ENCODE results near the gene OPA1. TPM values are rescaled to one million over a fixed set of nuclear protein-coding genes. Genes with fewer than 3 reads are reported as not detected.

OPA1 gene
- polyA plus RNA-seq, 1 donor (not counting 4 experiments of a cell fraction or from before 2014, with no cell fraction given), result 50.1 TPM

GRCh38 chr3:193711964-193712598, 119.1 kb downstream of the OPA1 start:
- Histone ChIP-seq H3K79me2 (ENCODE audit: control insufficient read depth, insufficient read depth, low read length) (no peaks in the 10 kb centered on the region), H3K4me2 (ENCODE audit: control insufficient read depth, extremely low read depth, insufficient read depth, low read depth, low read length) (no peak overlapping the region), H3K9me3 (ENCODE audit: control insufficient read depth, low read depth, low read length) (peaks cover 6% of the 10 kb centered on the region), H3K4me3 (ENCODE audit: control insufficient read depth in 2 of 3, extremely low read depth in 1 of 3, insufficient read depth in 2 of 3, low read depth in 1 of 3, low read length in 3 of 3) (no peak overlapping the region), H3K36me3 (ENCODE audit: control insufficient read depth in 2 of 2, extremely low read depth in 1 of 2, insufficient read depth in 2 of 2, low read length in 2 of 2) (no peaks in the 10 kb centered on the region), H3K9me1 (ENCODE audit: control insufficient read depth, extremely low read depth, insufficient read depth, low read length) (no peaks in the 10 kb centered on the region), H3K9ac (ENCODE audit: control insufficient read depth, extremely low read depth, insufficient read depth, low read length) (no peak overlapping the region), H2AFZ (ENCODE audit: control insufficient read depth, low read length) (no peak overlapping the region), H3K4me1 (ENCODE audit: control insufficient read depth, extremely low read depth, insufficient read depth, low read length) (no peaks in the 10 kb centered on the region), H3K27ac (ENCODE audit: control insufficient read depth, insufficient read depth, low read length) (no peak overlapping the region), H4K20me1 (ENCODE audit: control insufficient read depth, extremely low read depth, insufficient read depth, low read length) (no peaks in the 10 kb centered on the region), H3K27me3 (ENCODE audit: control insufficient read depth, extremely low read depth, insufficient read depth, low read length) (no peaks in the 10 kb centered on the region)
- no peak for TF ChIP-seq EZH2 (IDR thresholded peaks at IDR 0.05; ENCODE audit: low read length)
- dilution Hi-C loops (cut with MboI; ENCODE audit: extremely low pct_ligation_motif_present, low sequenced_read_pairs), result no loop called here
- DNase-seq (ENCODE audit: low read depth, low spot score), result no peak
- FAIRE-seq, result no peak

GRCh38 chr3:193712938-193713337, 119.9 kb downstream of the OPA1 start:
- Histone ChIP-seq H3K9ac (ENCODE audit: control insufficient read depth, extremely low read depth, insufficient read depth, low read length) (no peak overlapping the region), H4K20me1 (ENCODE audit: control insufficient read depth, extremely low read depth, insufficient read depth, low read length) (no peaks in the 10 kb centered on the region), H3K4me1 (ENCODE audit: control insufficient read depth, extremely low read depth, insufficient read depth, low read length) (no peaks in the 10 kb centered on the region), H3K36me3 (ENCODE audit: control insufficient read depth in 2 of 2, extremely low read depth in 1 of 2, insufficient read depth in 2 of 2, low read length in 2 of 2) (no peaks in the 10 kb centered on the region), H3K9me3 (ENCODE audit: control insufficient read depth, low read depth, low read length) (peaks cover 6% of the 10 kb centered on the region), H3K9me1 (ENCODE audit: control insufficient read depth, extremely low read depth, insufficient read depth, low read length) (no peaks in the 10 kb centered on the region), H2AFZ (ENCODE audit: control insufficient read depth, low read length) (no peak overlapping the region), H3K4me2 (ENCODE audit: control insufficient read depth, extremely low read depth, insufficient read depth, low read depth, low read length) (no peak overlapping the region), H3K4me3 (ENCODE audit: control insufficient read depth in 2 of 3, extremely low read depth in 1 of 3, insufficient read depth in 2 of 3, low read depth in 1 of 3, low read length in 3 of 3) (no peak overlapping the region), H3K27ac (ENCODE audit: control insufficient read depth, insufficient read depth, low read length) (no peak overlapping the region), H3K79me2 (ENCODE audit: control insufficient read depth, insufficient read depth, low read length) (no peaks in the 10 kb centered on the region), H3K27me3 (ENCODE audit: control insufficient read depth, extremely low read depth, insufficient read depth, low read length) (no peaks in the 10 kb centered on the region)
- DNase-seq (ENCODE audit: low read depth, low spot score) (no peak), FAIRE-seq (no peak)
- TF ChIP-seq EZH2 (IDR thresholded peaks at IDR 0.05; ENCODE audit: low read length), result no peak
- no peak for TF ChIP-seq CTCF (optimal IDR thresholded peaks at IDR 0.05 in 1 of 3, IDR thresholded peaks at IDR 0.05 in 1 of 3, conservative IDR thresholded peaks at IDR 0.05 in 1 of 3; ENCODE audit: extremely low read depth in 1 of 3, insufficient read depth in 2 of 3, low read length in 3 of 3)
- dilution Hi-C loops (cut with MboI; ENCODE audit: extremely low pct_ligation_motif_present, low sequenced_read_pairs), result no loop called here
